ENCODE data around the gene NAP1L5.

- TF ChIP-seq POLR2A (IDR thresholded peaks at IDR 0.05) (no peak), CTCF (IDR thresholded peaks at IDR 0.05) (no peak)
These were observed 21.8 kb upstream of the NAP1L5 start for GRCh38 chr4:88719381-88719780.

Data from lower leg skin (tissue), 3 donors.